GM18511 (cell line): ENCODE measurements around the gene CD247.
A peak's percentile ranks its signal among the peaks of the same experiment; 100 is the strongest.
"Not testable (repeated sequence)": the region's sequence is repeated elsewhere in the genome, so short reads cannot be mapped to it uniquely, and the experiment has no call there.

Source experiments
- ATAC-seq: cut with Tn5 transposase; IDR thresholded peaks from one replicate; pipeline ENCODE4 v1.9.1; 2021; ENCODE audit warnings: mild to moderate bottlenecking, moderate library complexity; ENCODE audit not compliant: unreplicated experiment

Gene CD247

DNA sequence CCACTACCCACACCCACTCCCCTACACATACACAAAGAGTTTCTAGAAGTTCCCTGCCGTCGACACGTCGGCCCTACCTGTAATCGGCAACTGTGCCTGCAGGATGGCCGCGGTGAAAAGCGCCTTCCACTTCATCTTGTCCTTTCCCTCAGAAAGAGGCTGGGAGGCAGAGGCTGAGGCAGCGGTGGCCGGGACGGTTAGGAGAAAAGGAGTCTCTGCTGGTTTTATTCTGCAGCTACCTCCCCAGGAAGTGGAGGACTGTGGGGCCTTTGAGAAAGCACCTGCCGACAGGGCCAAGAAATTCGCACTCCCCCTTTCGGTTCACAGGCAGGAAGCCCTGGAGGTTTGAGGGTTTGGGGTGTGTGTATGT is at the start of gene CD247:
Gene CD247, minus strand, starts transcription at position 199 of the 370 bp plus-strand sequence. Its CDS starts 64 bp downstream, at position 135.
- ATAC-seq = no peak

- no peak for ATAC-seq
Observed at GRCh38 chr1:167567663-167568062, 49.3 kb upstream of the CD247 start.

GRCh38 chr1:167566766-167567165 is 48.4 kb upstream of the CD247 start:
- ATAC-seq = no peak

DNA sequence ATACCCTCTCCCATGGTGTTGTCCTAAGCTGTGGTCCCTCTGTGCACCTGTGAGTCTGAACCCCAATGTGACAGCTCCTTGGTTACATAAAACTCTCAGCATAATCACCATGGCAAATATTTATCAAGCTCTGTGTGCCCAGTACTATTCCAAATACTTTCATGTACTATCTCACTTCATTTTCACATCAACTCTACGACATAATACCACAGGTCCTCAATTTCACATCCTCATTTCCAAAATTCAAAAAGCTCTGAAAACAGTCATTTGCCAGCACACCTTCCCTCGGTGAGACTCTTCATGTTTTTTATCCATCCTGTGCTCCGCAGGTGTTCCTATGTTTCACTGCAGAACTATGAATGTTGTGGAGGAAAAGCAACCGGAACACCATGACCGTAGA is 47.6 kb upstream of the CD247 start:
- ATAC-seq = no peak

DNA sequence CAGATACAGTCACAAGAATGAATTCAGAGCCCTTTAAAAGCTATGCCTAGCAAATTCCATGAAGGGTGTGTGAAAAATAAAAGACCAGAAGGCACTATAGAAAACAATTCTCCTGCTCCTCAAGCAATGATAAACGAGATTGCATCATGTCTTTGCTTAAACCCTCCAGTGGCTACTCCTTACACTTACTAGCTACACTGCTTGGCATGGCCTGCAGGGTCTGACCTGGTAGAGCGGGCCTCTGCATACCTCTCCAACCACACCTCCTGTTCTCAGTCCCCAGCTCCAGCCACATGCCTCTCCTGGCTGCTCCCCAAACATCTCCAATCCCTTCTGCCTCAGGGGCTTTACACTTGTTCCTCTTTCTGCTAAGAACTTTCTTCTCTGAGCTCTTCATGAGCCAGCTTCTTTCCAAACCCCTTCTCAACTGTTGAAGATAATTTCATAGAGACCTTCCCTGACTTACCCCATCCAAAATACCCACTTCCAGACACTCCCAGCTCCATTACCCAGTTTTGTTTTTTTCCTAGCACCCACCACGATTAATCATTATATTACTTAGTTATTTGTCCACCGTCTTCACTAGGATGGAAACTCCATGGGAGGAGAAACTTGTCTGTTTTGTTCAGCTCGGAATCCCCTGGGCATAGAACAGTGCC is 46.4 kb upstream of the CD247 start:
- no peak for ATAC-seq

GRCh38 chr1:167563579-167564246 is 45.4 kb upstream of the CD247 start:
- ATAC-seq = no peak

- no peak for ATAC-seq
Observed at GRCh38 chr1:167562702-167563101, 44.4 kb upstream of the CD247 start.

DNA sequence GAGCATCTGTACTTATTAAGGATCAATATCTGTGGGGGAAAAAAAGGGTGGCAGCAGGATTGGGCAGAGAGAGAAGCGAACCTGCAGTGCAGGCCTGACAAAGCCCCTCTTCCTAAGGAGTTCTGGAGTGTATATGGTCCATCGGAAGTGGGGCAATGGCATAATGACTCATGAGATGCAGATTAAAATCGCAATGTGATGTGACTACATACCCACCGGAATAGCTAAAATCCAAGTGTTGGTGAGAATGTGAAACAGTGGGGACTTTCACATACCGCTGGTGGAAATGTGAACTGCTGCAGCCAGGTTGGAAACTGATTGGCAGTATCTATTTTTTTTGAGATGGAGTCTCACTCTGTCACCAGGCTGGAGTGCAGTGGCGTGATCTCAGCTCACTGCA is 43.4 kb upstream of the CD247 start:
- ATAC-seq = no peak

- no peak for ATAC-seq
Observed at GRCh38 chr1:167555971-167556714, 37.8 kb upstream of the CD247 start.

DNA sequence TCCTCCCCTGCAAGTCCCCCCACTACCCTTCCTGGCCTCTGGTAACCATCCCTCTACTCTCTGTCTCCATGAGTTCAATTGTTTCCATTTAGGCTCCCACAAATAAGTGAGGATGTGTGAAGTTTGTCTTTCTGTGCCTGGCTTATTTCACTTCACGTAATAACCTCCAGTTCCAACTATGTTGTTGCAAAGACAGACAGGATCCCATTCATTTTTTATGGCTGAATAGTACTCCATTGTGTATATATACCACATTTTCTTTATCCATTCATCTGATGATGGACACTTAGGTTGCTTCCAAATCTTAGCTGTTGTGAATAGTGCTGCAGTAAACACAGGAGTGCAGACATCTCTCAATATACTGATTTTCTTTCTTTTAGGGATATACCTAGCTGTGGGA is 36.7 kb upstream of the CD247 start:
- ATAC-seq = not testable (repeated sequence)

- peak; percentile 30 for ATAC-seq
Observed at GRCh38 chr1:167554028-167554779, 35.9 kb upstream of the CD247 start.

DNA sequence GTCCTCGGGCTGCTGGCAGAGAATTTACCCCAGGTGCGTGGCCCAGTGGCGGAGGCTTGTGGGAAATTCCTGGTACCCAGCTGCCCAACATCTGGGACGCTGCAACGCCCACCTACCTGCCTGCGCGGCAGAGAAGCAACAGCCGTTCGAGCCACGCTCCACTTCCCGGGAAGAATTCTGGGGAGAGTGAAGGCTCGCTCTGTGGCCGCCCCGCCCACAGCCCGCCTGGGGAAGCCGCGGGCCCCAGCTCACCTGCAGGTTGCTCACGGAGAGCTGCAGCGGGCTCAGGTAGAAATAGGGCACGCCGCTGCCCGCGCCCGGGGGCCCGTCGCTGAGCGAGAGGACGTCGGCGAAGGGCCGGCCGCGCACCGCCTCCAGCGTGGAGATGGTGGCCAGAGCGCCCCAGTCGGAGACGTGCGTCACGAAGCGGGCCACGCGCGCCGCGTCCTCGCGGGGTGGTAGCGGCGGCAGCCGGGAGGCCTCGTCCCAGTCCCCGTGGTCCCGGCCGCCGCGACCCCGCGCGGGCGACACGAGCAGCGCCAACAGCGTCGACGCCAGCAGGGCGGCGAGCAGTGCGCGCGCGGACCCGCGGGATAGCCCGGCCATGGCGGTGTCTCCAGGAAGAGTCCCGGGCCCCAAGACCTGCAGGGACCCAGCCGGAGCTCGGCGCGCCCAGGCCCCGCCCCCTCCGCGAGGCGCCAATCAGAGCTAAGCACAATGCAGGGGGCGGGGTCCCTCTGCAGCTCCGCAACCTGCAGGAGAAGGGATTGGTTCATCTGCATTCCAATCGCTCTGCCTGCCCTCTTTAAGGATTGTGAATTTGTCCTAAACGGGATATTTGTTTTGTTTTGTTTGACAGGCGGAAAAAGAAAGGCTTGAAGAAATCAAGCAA is 35.1 kb upstream of the CD247 start, which contains the start of gene CREG1:
Gene CREG1, minus strand, starts transcription at position 627 of the 892 bp plus-strand sequence.
- peak; percentile 98 for ATAC-seq

DNA sequence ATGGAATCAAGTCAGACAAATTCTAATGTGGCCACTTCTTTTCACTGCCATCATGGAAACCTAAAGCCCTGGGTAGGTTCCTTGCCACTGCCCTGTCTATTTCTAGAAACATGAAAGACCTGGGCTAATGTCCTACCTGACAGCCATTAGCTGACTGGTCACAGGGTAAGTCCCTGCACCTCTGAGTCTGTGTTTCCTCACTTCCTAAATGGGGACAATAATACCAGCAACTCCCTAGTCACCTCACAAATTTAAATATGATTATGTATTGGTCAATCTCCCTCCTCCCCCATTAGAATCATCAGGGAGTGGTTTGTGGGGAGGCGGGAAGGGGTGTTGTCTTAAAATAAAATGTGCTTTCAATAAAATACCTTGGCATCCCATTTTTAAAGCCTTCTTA is 33.0 kb upstream of the CD247 start:
- ATAC-seq = no peak

GRCh38 chr1:167548059-167548932 is 30.0 kb upstream of the CD247 start:
- ATAC-seq = no peak

DNA sequence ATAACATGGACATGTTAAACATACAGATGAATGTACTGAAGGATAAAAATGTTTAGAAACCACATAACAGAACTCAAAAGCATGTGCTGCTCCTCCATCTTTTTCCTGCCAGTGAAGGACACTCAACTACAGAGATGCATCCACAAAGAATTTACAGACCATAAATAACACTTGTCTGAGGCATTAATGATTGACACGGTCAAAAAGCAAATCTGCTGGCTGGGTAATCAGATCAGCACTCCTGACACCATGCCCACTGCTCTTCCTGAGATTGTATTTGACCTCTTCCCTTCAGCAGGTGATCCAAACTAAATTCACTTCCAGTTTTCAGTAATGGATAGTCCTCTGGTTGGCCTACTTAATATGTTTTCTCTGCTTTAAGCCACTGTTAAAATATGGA is 28.6 kb upstream of the CD247 start:
- ATAC-seq = no peak

DNA sequence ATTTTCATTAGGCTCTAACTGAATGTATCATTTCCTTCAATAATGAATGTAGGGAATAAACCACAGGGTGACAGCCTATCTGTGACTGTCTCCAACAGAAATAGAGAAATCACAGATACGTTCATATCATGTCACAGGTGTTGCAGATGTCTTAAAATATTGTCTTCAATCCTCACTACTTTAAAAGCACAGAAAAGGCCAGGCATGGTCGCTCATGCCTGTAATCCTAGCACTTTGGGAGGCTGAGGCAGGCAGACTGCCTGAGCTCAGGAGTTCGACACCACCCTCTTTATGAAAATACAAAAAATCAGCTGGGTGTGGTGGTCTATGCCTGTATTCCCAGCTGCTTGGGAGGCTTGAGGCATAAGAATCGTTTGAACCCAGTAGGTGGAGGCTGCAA is 27.0 kb upstream of the CD247 start:
- ATAC-seq = no peak

DNA sequence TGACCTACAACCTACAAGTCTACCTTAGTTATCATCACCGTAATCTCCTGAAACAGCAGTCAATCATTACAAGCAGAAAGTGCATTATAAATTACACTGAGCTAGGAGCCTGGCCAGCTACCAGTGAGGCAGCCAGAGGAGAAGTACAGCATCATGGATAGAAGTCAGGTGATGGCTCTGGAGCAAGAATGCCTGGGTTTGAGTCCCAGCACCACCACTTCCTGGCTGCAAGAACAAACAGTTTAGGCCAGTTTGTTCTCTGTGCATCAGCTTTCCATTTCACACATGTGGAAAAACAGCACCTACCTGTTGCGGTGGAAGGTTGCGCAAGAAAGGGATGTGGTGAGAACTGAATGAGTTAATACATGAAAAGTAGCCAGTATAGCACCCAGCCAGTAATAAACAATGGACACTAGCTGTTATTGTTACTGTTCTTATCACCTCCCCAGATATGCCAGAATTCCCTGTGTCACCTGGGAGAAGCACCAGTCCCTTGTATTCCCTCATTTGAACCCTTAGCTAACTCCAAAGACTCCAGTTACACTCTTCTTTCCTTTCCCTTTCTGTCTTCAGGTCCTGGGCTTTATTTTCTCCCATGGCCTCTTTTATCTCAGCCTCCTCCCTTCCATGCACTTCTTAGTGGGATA is 26.2 kb upstream of the CD247 start:
- ATAC-seq = no peak

DNA sequence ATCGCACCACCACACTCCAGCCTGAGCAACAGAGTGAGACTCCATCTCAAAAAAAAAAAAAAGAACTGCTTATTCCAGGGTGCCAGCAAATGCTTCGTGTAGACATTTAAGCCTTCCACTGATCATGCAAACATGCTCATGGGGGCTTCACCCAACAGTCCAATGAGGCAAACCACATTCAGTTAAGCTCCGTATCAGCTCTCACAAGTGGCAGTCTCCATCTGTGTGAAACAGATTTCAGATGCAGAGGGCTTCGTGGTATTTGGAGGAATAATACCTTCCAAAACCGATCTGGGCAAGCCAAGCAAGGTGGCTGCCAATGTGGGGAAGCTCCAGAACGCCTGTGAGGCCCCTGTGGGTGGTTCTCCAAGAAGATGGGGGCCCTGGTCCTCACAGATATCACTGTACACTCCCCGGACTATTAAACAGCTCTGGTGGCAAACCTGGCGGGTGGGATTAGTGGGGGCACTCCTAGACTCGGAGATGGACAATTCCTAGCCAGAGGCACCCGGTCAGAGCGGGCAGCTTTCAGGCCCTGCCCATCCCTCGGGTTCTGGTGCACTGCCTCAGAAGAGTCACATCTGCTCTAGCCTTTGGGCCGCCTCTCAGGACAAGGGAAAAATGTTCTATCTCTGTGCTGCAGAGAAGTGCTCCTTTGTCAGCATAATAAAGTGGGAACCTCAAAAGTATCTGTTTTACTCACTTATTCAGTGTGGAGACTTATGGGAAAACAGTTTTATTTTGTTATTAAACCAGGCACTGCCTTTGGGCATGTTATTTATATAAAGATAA is 25.1 kb upstream of the CD247 start:
- ATAC-seq = no peak
